Kidney epithelial cell (primary cell): ENCODE data around the gene DIP2C. TPM values are rescaled to one million over a fixed set of nuclear protein-coding genes. Genes with fewer than 3 reads are reported as not detected.

ENCODE experiments used
- DNase-seq: peaks from one replicate; pipeline ENCODE4 v3.0.0-alpha.2; 2010; ENCODE audit warnings: low read depth
- H3K27me3 ChIP-seq: 2 replicates; pipeline ENCODE4 v1.6.0; 2011; ENCODE audit warnings: low read length; ENCODE audit not compliant: control insufficient read depth, insufficient read depth
- H3K36me3 ChIP-seq: 2 replicates; pipeline ENCODE4 v1.5.1; 2011; ENCODE audit warnings: low read length; ENCODE audit not compliant: control insufficient read depth, insufficient read depth
- H3K4me3 ChIP-seq: 2 replicates; pipeline ENCODE4 v1.5.1; 2011; ENCODE audit warnings: low read depth, mild to moderate bottlenecking, control low read depth, low read length
- total RNA-seq: library from RNA; depleted of rRNA; stranded (reverse); fragments of >200 nt; gene quantifications from 2 replicates; pipeline ENCODE4 v1.2.3, GENCODE V29; 2015
- TF ChIP-seq, protein P1 (sequence below): IDR thresholded peaks from 2 replicates; pipeline ENCODE4 v1.5.1; 2011; ENCODE audit warnings: mild to moderate bottlenecking, moderate library complexity, low read length, control low read depth, inconsistent platforms; ENCODE audit not compliant: insufficient read depth, poor library complexity, severe bottlenecking

Gene DIP2C
- total RNA-seq, 1 donor from 2014 or later, result 19.2 TPM

DNA sequence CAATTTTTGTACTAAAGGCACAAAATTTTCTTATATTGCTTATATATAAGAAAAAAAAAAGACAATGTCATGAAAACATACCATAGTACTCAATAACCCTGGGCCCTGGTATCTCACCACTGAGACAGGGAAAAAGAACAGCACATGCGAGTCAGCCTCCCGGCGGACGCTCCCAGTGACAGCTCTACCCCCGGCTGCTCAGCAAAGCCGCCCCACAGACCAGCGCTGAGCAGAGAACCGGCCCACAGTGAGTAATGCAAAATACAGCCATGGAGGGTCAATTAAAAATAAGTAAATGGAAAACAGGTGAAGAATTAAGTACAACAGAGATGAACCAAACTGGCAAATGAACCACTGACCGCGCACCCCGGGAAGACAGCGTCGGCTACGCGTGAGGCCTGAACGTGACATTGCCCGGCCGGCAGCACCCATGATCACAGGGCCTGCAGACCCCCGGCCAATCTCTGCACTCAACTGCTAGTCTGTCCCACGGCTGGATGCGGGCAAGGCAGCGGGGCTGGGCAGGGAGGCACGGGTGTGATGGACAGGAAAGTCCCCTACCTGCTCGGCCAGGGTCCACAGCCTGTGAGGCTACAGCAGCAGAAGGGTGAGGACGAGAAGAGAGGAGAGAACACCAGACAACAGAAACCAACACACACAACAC lies 378.4 kb downstream of the DIP2C start:
- TF ChIP-seq, protein P1, sequence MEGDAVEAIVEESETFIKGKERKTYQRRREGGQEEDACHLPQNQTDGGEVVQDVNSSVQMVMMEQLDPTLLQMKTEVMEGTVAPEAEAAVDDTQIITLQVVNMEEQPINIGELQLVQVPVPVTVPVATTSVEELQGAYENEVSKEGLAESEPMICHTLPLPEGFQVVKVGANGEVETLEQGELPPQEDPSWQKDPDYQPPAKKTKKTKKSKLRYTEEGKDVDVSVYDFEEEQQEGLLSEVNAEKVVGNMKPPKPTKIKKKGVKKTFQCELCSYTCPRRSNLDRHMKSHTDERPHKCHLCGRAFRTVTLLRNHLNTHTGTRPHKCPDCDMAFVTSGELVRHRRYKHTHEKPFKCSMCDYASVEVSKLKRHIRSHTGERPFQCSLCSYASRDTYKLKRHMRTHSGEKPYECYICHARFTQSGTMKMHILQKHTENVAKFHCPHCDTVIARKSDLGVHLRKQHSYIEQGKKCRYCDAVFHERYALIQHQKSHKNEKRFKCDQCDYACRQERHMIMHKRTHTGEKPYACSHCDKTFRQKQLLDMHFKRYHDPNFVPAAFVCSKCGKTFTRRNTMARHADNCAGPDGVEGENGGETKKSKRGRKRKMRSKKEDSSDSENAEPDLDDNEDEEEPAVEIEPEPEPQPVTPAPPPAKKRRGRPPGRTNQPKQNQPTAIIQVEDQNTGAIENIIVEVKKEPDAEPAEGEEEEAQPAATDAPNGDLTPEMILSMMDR, result no peak
- DNase-seq, result no peak
- H3K36me3 ChIP-seq, result peaks cover 4% of the 10 kb centered on the region
- H3K4me3 ChIP-seq, result no peak overlapping the region
- H3K27me3 ChIP-seq, result no peaks in the 10 kb centered on the region

DNA sequence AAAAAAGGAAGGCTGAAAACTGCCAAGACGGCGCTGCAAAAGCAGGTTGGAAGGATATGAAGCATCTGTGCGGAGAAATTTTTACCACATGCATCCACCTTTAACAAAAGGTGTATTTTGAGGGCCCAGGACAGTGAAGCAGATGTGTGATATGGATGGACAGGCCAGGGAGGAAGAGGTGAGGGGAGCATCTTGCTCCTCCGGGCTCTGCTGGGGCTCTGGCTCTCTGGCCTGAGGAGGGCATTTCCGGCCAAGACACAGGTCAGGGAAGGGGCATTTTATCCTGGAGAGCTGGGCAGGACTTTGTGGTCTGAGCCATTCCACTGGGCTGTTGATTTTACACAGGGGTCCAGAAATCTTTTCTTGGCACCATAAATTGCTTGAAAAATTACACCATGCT lies 379.1 kb downstream of the DIP2C start:
- no peak overlapping the region for H3K4me3 ChIP-seq
- peaks cover 4% of the 10 kb centered on the region for H3K36me3 ChIP-seq
- TF ChIP-seq, protein P1, result no peak

DNA sequence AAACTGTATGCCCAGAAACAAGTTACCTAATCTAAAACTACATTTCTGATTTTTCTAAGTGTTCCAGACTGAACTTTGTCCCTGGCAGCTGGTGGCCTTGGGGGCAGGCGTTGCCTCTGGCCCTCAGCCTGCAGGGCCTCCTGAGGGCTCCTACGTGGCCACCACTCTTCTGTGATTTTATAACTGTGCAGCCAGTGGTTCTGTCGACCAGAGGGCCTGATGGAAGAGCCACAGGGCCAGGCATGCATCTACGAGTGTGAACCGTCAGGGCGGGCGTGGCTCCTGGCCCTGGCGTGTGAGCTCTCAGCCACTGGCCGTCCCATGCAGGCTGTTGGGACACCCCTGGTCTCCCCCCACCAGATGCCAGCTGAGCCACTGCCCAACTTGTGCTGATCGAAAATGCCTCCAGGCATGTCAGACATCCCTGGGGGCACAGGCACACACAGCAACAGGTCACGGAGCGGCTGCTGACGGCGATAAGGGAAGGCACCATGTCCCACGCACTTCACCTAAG lies 380.8 kb downstream of the DIP2C start:
- Histone ChIP-seq H3K36me3 (peaks cover 4% of the 10 kb centered on the region), H3K27me3 (no peaks in the 10 kb centered on the region), H3K4me3 (no peak overlapping the region)
- no peak for DNase-seq
- TF ChIP-seq, protein P1, result no peak

More for the DNA sequence above, 379.1 kb downstream of the DIP2C start:
- DNase-seq, result no peak
- H3K27me3 ChIP-seq, result no peaks in the 10 kb centered on the region

DNA sequence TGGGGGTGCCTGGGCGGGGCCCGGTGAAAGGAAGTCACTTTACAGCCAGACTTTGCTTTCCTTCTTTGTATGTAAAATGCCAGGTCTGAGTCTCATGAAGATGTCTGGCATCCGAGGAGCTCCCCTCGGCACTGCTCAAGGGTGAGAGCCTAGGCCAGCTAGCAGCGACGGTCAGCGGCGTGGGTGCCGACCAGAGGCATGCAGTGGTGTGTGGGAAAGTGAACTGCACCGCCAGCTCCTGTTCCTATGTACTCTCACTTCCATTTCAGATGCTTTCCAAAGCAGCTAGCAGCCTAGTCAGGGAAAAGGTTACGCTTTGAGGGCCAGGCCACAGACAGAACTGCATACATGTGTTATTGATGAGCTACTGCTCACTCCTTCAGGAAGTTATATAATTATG lies 381.4 kb downstream of the DIP2C start:
- no peak overlapping the region for H3K4me3 ChIP-seq
- H3K27me3 ChIP-seq, result no peaks in the 10 kb centered on the region
- H3K36me3 ChIP-seq, result peaks cover 4% of the 10 kb centered on the region
- TF ChIP-seq, protein P1, result no peak
- DNase-seq, result no peak

DNA sequence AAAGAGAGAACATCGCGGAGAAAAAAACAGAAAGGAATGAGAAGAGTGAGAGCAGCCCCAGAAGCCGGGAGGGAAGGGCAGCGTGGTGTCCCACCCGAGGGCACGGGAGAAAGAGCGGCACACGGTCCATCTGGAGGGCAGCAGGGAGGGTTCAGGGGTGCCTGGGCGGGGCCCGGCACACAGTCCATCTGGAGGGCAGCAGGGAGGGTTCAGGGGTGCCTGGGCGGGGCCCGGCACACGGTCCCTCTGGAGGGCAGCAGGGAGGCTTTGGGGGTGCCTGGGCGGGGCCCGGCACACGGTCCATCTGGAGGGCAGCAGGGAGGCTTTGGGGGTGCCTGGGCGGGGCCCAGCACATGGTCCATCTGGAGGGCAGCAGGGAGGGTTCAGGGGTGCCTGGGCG lies 381.8 kb downstream of the DIP2C start:
- Histone ChIP-seq H3K27me3 (no peaks in the 10 kb centered on the region), H3K4me3 (no peak overlapping the region), H3K36me3 (peaks cover 4% of the 10 kb centered on the region)
- TF ChIP-seq, protein P1, result no peak
- DNase-seq, result no peak

DNA sequence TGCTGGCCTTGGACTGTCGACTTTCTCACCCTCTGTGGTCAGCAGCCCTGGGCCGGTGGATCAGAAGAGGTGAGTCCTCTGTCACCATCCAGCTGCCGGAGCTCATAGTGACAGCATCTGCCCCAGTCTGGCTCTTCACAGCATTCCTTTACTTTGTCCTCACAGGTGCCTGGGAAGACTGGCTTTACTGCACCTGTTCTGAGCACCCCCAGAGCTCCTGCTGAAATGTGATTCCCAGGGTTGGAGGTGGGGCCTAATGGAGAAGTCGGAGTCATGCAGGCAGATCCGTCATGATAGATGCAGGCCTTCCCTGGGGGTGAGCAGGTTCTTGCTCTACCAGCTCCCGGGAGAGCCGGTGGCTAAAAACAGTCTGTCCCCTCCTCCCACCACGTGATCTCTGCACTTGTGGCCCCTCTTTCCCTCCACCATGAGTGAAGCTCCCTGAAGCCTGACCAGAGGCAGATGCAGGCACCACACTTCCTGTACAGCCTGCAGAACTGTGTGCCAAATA lies 382.7 kb downstream of the DIP2C start:
- TF ChIP-seq, protein P1, result no peak
- Histone ChIP-seq H3K36me3 (peaks cover 4% of the 10 kb centered on the region), H3K4me3 (no peak overlapping the region), H3K27me3 (no peaks in the 10 kb centered on the region)
- no peak for DNase-seq
